ENCODE data around the gene FRMD4A.

Gene FRMD4A

DNA sequence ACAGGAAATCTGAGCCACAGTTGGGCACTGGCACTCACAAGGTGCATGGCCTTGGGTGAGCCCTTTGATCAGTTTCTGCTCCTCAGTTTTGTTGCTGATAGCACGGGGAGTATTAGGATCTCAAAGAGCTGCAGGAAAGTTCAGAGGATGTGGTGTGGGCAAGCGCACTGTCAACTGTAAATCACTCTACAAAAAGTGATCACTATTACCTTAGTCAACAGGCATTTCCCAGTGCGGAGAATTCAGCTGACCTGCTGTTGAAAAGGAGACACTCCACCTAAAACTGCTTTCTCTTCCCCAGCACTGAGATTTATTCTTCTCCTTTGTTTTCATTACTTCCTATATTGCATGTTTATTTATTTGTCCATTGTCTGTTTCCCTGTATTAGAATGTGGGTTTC lies 412.9 kb downstream of the FRMD4A start:
- Histone ChIP-seq H2AFZ (ENCODE audit: low read length) (no peak overlapping the region), H3K36me3 (replicated peaks in 1 of 2; ENCODE audit: control insufficient read depth in 2 of 2, insufficient read depth in 2 of 2, low read length in 2 of 2) (no peaks in the 10 kb centered on the region), H3K4ac (ENCODE audit: low read length) (no peak overlapping the region), H2BK15ac (ENCODE audit: low read length) (peak overlapping the region; percentile 90), H3K4me1 (ENCODE audit: control insufficient read depth in 2 of 2, insufficient read depth in 1 of 2, low read depth in 1 of 2, low read length in 2 of 2) (peaks cover 7 to 11% of the 10 kb centered on the region in 2 donors), H4K91ac (ENCODE audit: low read depth, low read length, poor library complexity) (no peak overlapping the region), H2BK5ac (ENCODE audit: low read length) (no peak overlapping the region), H3K9ac (ENCODE audit: low read depth, low read length, poor library complexity) (no peak overlapping the region), H3K14ac (ENCODE audit: low read length) (no peak overlapping the region), H3K23ac (ENCODE audit: low read depth, low read length, poor library complexity) (no peak overlapping the region), H2BK12ac (ENCODE audit: low read length) (peak overlapping the region; percentile 93), H3K9me3 (replicated peaks in 1 of 2; ENCODE audit: control insufficient read depth in 2 of 2, insufficient read depth in 1 of 2, low read depth in 1 of 2, low read length in 2 of 2) (no peaks in the 10 kb centered on the region), H3K4me3 (ENCODE audit: low read length in 2 of 2) (no peak overlapping the region), H3K27ac (replicated peaks; ENCODE audit: low read length) (no peak overlapping the region), H3K27me3 (ENCODE audit: control insufficient read depth in 3 of 3, insufficient read depth in 3 of 3, low read depth in 1 of 3, low read length in 3 of 3) (no peaks in the 10 kb centered on the region), H4K8ac (ENCODE audit: low read depth, low read length) (no peak overlapping the region), H2BK120ac (ENCODE audit: low read depth, low read length) (no peak overlapping the region), H3K4me2 (ENCODE audit: insufficient read depth, low read length, poor library complexity, severe bottlenecking) (no peak overlapping the region), H3K79me1 (ENCODE audit: low read depth, low read length) (no peaks in the 10 kb centered on the region), H2AK5ac (ENCODE audit: low read depth, low read length) (peak overlapping the region; percentile 72), H3K18ac (ENCODE audit: low read length) (no peak overlapping the region)
- WGBS, 2 donors (ENCODE audit: extremely low coverage in 2 of 2, insufficient read length in 2 of 2, insufficient replicate concordance in 1 of 2): no CpG with 5 or more reads among the region's 3 CpGs
- no peak for DNase-seq (ENCODE audit: low spot score)

DNA sequence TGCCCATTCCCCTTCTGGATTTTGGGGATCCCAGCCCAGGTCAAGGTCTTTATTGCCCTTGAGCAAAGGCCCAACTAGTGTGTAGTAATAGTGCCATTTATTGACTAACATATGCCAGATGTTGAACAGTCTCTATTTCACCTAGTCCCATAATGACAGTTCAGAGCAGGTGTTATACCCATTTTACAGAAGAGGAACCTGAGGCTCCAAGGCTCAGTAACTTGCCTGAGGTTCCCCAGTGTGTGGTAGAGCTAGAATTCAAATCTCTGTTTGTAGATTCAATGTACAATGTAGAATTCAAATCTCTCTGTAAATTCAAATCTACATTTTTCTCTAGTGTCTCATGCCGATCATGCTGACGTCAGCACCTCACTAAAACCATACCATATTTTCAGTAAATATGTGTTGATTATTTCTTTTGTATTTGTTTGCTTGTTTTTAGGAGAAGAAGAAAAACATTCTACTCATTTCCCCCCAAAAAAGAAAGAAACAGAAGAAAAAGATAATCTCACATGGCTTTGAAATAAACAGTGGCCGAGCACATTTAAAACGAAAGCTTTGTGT lies 414.3 kb downstream of the FRMD4A start:
- Histone ChIP-seq H2BK12ac (ENCODE audit: low read length) (no peak overlapping the region), H2BK5ac (ENCODE audit: low read length) (no peak overlapping the region), H3K27ac (replicated peaks; ENCODE audit: low read length) (no peak overlapping the region), H3K23ac (ENCODE audit: low read depth, low read length, poor library complexity) (no peak overlapping the region), H3K9ac (ENCODE audit: low read depth, low read length, poor library complexity) (no peak overlapping the region), H3K9me3 (replicated peaks in 1 of 2; ENCODE audit: control insufficient read depth in 2 of 2, insufficient read depth in 1 of 2, low read depth in 1 of 2, low read length in 2 of 2) (no peaks in the 10 kb centered on the region), H3K4me2 (ENCODE audit: insufficient read depth, low read length, poor library complexity, severe bottlenecking) (no peak overlapping the region), H3K79me1 (ENCODE audit: low read depth, low read length) (no peaks in the 10 kb centered on the region), H3K4me3 (ENCODE audit: low read length in 2 of 2) (no peak overlapping the region), H2AFZ (ENCODE audit: low read length) (peak overlapping the region; percentile 31), H3K4ac (ENCODE audit: low read length) (no peak overlapping the region), H2AK5ac (ENCODE audit: low read depth, low read length) (no peak overlapping the region), H2BK15ac (ENCODE audit: low read length) (no peak overlapping the region), H3K27me3 (ENCODE audit: control insufficient read depth in 3 of 3, insufficient read depth in 3 of 3, low read depth in 1 of 3, low read length in 3 of 3) (no peaks in the 10 kb centered on the region), H4K8ac (ENCODE audit: low read depth, low read length) (no peak overlapping the region), H3K36me3 (replicated peaks in 1 of 2; ENCODE audit: control insufficient read depth in 2 of 2, insufficient read depth in 2 of 2, low read length in 2 of 2) (no peaks in the 10 kb centered on the region), H3K14ac (ENCODE audit: low read length) (no peak overlapping the region), H4K91ac (ENCODE audit: low read depth, low read length, poor library complexity) (no peak overlapping the region), H3K18ac (ENCODE audit: low read length) (no peak overlapping the region), H2BK120ac (ENCODE audit: low read depth, low read length) (no peak overlapping the region), H3K4me1 (ENCODE audit: control insufficient read depth in 2 of 2, insufficient read depth in 1 of 2, low read depth in 1 of 2, low read length in 2 of 2) (peaks cover 7 to 11% of the 10 kb centered on the region in 2 donors)
- no peak for DNase-seq (ENCODE audit: low spot score)
- no CpG with 5 or more reads among the region's 4 CpGs for WGBS, 2 donors (ENCODE audit: extremely low coverage in 2 of 2, insufficient read length in 2 of 2, insufficient replicate concordance in 1 of 2)

DNA sequence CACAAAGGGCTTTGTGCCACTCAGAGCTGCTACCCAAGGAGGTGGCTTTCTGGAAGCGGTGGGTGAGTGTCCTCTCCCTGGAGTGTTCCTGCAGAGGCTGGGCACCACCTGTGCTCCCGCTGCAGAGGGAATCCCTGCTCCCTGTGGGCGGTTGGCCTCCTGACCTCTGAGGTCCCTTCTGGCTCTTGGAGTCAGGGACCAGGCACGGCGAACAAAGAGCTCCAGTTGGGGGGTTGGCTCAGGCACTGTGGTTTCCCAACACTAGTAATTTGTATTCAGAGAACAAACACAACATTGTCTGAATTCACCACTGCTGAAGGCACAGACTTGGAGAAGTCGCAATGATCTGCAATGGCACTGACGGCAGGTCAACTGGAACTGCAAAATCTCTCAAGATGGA lies 415.0 kb downstream of the FRMD4A start:
- H3K27me3 ChIP-seq (ENCODE audit: control insufficient read depth in 3 of 3, insufficient read depth in 3 of 3, low read depth in 1 of 3, low read length in 3 of 3): no peaks in the 10 kb centered on the region
- H3K4me3 ChIP-seq (ENCODE audit: low read length in 2 of 2): no peak overlapping the region
- H2BK120ac ChIP-seq (ENCODE audit: low read depth, low read length): no peak overlapping the region
- H4K91ac ChIP-seq (ENCODE audit: low read depth, low read length, poor library complexity): no peak overlapping the region
- no peak overlapping the region for H3K27ac ChIP-seq (replicated peaks; ENCODE audit: low read length)
- H2BK15ac ChIP-seq (ENCODE audit: low read length): no peak overlapping the region
- H3K4ac ChIP-seq (ENCODE audit: low read length): no peak overlapping the region
- no CpG with 5 or more reads among the region's 7 CpGs for WGBS, 2 donors (ENCODE audit: extremely low coverage in 2 of 2, insufficient read length in 2 of 2, insufficient replicate concordance in 1 of 2)
- H3K18ac ChIP-seq (ENCODE audit: low read length): peak overlapping the region; percentile 50
- H3K36me3 ChIP-seq (replicated peaks in 1 of 2; ENCODE audit: control insufficient read depth in 2 of 2, insufficient read depth in 2 of 2, low read length in 2 of 2): no peaks in the 10 kb centered on the region
- no peak overlapping the region for H3K9ac ChIP-seq (ENCODE audit: low read depth, low read length, poor library complexity)
- H3K23ac ChIP-seq (ENCODE audit: low read depth, low read length, poor library complexity): no peak overlapping the region
- peaks cover 7 to 11% of the 10 kb centered on the region in 2 donors for H3K4me1 ChIP-seq (ENCODE audit: control insufficient read depth in 2 of 2, insufficient read depth in 1 of 2, low read depth in 1 of 2, low read length in 2 of 2)
- peak overlapping the region; percentile 31 for H2AFZ ChIP-seq (ENCODE audit: low read length)
- peak; percentile 26 for DNase-seq (ENCODE audit: low spot score)
- no peaks in the 10 kb centered on the region for H3K79me1 ChIP-seq (ENCODE audit: low read depth, low read length)
- no peak overlapping the region for H3K4me2 ChIP-seq (ENCODE audit: insufficient read depth, low read length, poor library complexity, severe bottlenecking)
- no peak overlapping the region for H3K14ac ChIP-seq (ENCODE audit: low read length)
- no peak overlapping the region for H4K8ac ChIP-seq (ENCODE audit: low read depth, low read length)
- no peak overlapping the region for H2BK12ac ChIP-seq (ENCODE audit: low read length)
- H2AK5ac ChIP-seq (ENCODE audit: low read depth, low read length): no peak overlapping the region
- H2BK5ac ChIP-seq (ENCODE audit: low read length): no peak overlapping the region
- no peaks in the 10 kb centered on the region for H3K9me3 ChIP-seq (replicated peaks in 1 of 2; ENCODE audit: control insufficient read depth in 2 of 2, insufficient read depth in 1 of 2, low read depth in 1 of 2, low read length in 2 of 2)

DNA sequence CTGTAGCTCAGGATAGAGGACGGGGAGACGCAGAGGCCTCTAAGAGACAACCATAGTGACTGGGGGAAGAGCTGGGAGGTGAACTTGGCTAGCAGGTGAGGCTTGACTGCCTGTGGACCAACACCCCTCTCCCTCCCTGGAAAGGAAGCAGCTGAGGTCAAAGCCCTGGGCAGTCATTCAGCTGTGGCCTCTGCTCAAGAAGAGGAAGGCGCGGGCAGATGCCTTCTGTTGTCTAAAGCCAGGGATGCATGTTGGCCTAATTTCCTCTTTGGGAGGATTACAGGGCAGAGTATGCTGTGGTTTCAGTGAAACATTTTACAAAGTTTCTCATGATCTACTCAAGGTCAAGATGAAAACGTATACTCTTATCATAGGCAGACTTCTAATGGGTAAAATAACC lies 416.8 kb downstream of the FRMD4A start:
- Histone ChIP-seq H3K18ac (ENCODE audit: low read length) (no peak overlapping the region), H2BK12ac (ENCODE audit: low read length) (no peak overlapping the region), H3K4me1 (ENCODE audit: control insufficient read depth in 2 of 2, insufficient read depth in 1 of 2, low read depth in 1 of 2, low read length in 2 of 2) (peaks cover 7 to 11% of the 10 kb centered on the region in 2 donors), H2AK5ac (ENCODE audit: low read depth, low read length) (no peak overlapping the region), H3K4me3 (ENCODE audit: low read length in 2 of 2) (no peak overlapping the region), H3K14ac (ENCODE audit: low read length) (no peak overlapping the region), H3K36me3 (replicated peaks in 1 of 2; ENCODE audit: control insufficient read depth in 2 of 2, insufficient read depth in 2 of 2, low read length in 2 of 2) (no peaks in the 10 kb centered on the region), H3K23ac (ENCODE audit: low read depth, low read length, poor library complexity) (no peak overlapping the region), H2BK120ac (ENCODE audit: low read depth, low read length) (no peak overlapping the region), H3K27ac (replicated peaks; ENCODE audit: low read length) (no peak overlapping the region), H3K4ac (ENCODE audit: low read length) (no peak overlapping the region), H3K27me3 (ENCODE audit: control insufficient read depth in 3 of 3, insufficient read depth in 3 of 3, low read depth in 1 of 3, low read length in 3 of 3) (no peaks in the 10 kb centered on the region), H4K91ac (ENCODE audit: low read depth, low read length, poor library complexity) (no peak overlapping the region), H3K4me2 (ENCODE audit: insufficient read depth, low read length, poor library complexity, severe bottlenecking) (no peak overlapping the region), H2BK5ac (ENCODE audit: low read length) (no peak overlapping the region), H3K79me1 (ENCODE audit: low read depth, low read length) (no peaks in the 10 kb centered on the region), H4K8ac (ENCODE audit: low read depth, low read length) (no peak overlapping the region), H2AFZ (ENCODE audit: low read length) (no peak overlapping the region), H2BK15ac (ENCODE audit: low read length) (no peak overlapping the region), H3K9me3 (replicated peaks in 1 of 2; ENCODE audit: control insufficient read depth in 2 of 2, insufficient read depth in 1 of 2, low read depth in 1 of 2, low read length in 2 of 2) (peaks cover 0 to 1% of the 10 kb centered on the region in 2 donors), H3K9ac (ENCODE audit: low read depth, low read length, poor library complexity) (no peak overlapping the region)
- WGBS, 2 donors (ENCODE audit: extremely low coverage in 2 of 2, insufficient read length in 2 of 2, insufficient replicate concordance in 1 of 2): no CpG with 5 or more reads among the region's 5 CpGs
- DNase-seq (ENCODE audit: low spot score): no peak

All from neuronal stem cell (in vitro differentiated cells).